Smooth muscle cell (in vitro differentiated cells): ENCODE measurements around the gene PLK5. TPM values are rescaled to one million over a fixed set of nuclear protein-coding genes. Genes with fewer than 3 reads are reported as not detected.

Source experiments
- DNase-seq: peaks from one replicate; lab custom pipeline; 2025; ENCODE audit not compliant: unreplicated experiment; lab: John Stamatoyannopoulos, UW
- H2AFZ ChIP-seq: fragments of 200-600 bp; sonication (generic); 2 replicates; pipeline ENCODE4 v1.6.0; 2016; ENCODE audit warnings: antibody characterized with exemption, low read depth, mild to moderate bottlenecking
- H3F3A ChIP-seq: fragments of 200-600 bp; sonication (generic); 2 replicates; pipeline ENCODE4 v1.6.0; 2017; ENCODE audit warnings: antibody characterized with exemption, low read depth
- H3K27ac ChIP-seq: fragments of 200-600 bp; sonication (generic); 2 replicates; pipeline ENCODE4 v1.5.1; 2016; ENCODE audit warnings: low read depth, mild to moderate bottlenecking
- H3K27me3 ChIP-seq: fragments of 200-600 bp; sonication (generic); 2 replicates; pipeline ENCODE4 v1.6.1; 2016; ENCODE audit warnings: low read depth, mild to moderate bottlenecking
- H3K36me3 ChIP-seq: fragments of 200-600 bp; sonication (generic); 2 replicates; pipeline ENCODE4 v1.5.1; 2016; ENCODE audit warnings: low read depth
- H3K4me1 ChIP-seq: fragments of 200-600 bp; sonication (generic); 2 replicates; pipeline ENCODE4 v1.5.1; 2016; ENCODE audit warnings: low read depth
- H3K4me2 ChIP-seq: fragments of 200-600 bp; sonication (generic); 2 replicates; pipeline ENCODE4 v1.6.0; 2016; ENCODE audit warnings: mild to moderate bottlenecking
- H3K4me3 ChIP-seq: fragments of 200-600 bp; sonication (generic); 2 replicates; pipeline ENCODE4 v1.5.1; 2016; ENCODE audit warnings: mild to moderate bottlenecking
- H3K79me2 ChIP-seq: fragments of 200-600 bp; sonication (generic); 2 replicates; pipeline ENCODE4 v1.6.0; 2016; ENCODE audit warnings: low read depth, mild to moderate bottlenecking
- H3K9ac ChIP-seq: fragments of 200-600 bp; sonication (generic); 2 replicates; pipeline ENCODE4 v1.6.0; 2016; ENCODE audit warnings: low read depth
- H3K9me3 ChIP-seq: fragments of 200-600 bp; sonication (generic); replicated peaks from 2 replicates; pipeline ENCODE4 v1.5.1; 2016; ENCODE audit warnings: low read depth
- H4K20me1 ChIP-seq: fragments of 200-600 bp; sonication (generic); 2 replicates; pipeline ENCODE4 v1.6.0; 2016; ENCODE audit warnings: low read depth
- CTCF ChIP-seq: fragments of 200-600 bp; sonication (generic); IDR thresholded peaks from 2 replicates; pipeline ENCODE4 v1.5.1; 2017; ENCODE audit warnings: borderline replicate concordance, mild to moderate bottlenecking, antibody characterized with exemption; ENCODE audit not compliant: insufficient read depth, poor library complexity, severe bottlenecking
- WGBS: methylation state at CpG from one replicate; pipeline ENCODE4 v1.1.7; 2016; ENCODE audit warnings: low lambda C conversion rate; 5-methylcytosine and 5-hydroxymethylcytosine counted together
- polyA plus RNA-seq: library from polyadenylated mRNA; unstranded; fragments of >200 nt; fragmentation: Nextera tagmentation; extraction: Ambion mirVana; gene quantifications from 2 replicates; pipeline ENCODE4 v1.2.1, GENCODE V29; 2016
- total RNA-seq: library from RNA; depleted of rRNA; stranded (reverse); fragments of >200 nt; gene quantifications from 2 replicates; pipeline ENCODE4 v1.2.3, GENCODE V29; 2014

Gene PLK5
- total and polyA plus RNA-seq, 2 experiments from 2014 or later = not detected

- TF ChIP-seq CTCF = no peak
- Histone ChIP-seq H3K9me3 (no peaks in the 10 kb centered on the region), H3K9ac (no peak overlapping the region), H3K4me1 (peaks cover 5% of the 10 kb centered on the region), H3F3A (no peaks in the 10 kb centered on the region), H4K20me1 (no peaks in the 10 kb centered on the region), H2AFZ (no peak overlapping the region), H3K4me2 (no peak overlapping the region), H3K27ac (no peak overlapping the region), H3K79me2 (no peaks in the 10 kb centered on the region), H3K4me3 (no peak overlapping the region), H3K36me3 (no peaks in the 10 kb centered on the region), H3K27me3 (no peaks in the 10 kb centered on the region)
- WGBS = 90% methylated on average over 37 of the region's 37 CpGs
- no peak for DNase-seq
Observed at GRCh38 chr19:1495051-1495798, 28.7 kb upstream of the PLK5 start.

- Histone ChIP-seq H3F3A (no peaks in the 10 kb centered on the region), H3K4me2 (no peak overlapping the region), H3K27ac (no peak overlapping the region), H3K4me1 (peaks cover 5% of the 10 kb centered on the region), H3K9ac (no peak overlapping the region), H3K36me3 (no peaks in the 10 kb centered on the region), H3K9me3 (no peaks in the 10 kb centered on the region), H4K20me1 (no peaks in the 10 kb centered on the region), H3K79me2 (no peaks in the 10 kb centered on the region), H3K4me3 (no peak overlapping the region), H2AFZ (no peak overlapping the region), H3K27me3 (no peaks in the 10 kb centered on the region)
- WGBS = 86% methylated on average over 32 of the region's 40 CpGs
- no peak for DNase-seq
- TF ChIP-seq CTCF = no peak
Observed at GRCh38 chr19:1495799-1496713, 27.8 kb upstream of the PLK5 start.

DNA sequence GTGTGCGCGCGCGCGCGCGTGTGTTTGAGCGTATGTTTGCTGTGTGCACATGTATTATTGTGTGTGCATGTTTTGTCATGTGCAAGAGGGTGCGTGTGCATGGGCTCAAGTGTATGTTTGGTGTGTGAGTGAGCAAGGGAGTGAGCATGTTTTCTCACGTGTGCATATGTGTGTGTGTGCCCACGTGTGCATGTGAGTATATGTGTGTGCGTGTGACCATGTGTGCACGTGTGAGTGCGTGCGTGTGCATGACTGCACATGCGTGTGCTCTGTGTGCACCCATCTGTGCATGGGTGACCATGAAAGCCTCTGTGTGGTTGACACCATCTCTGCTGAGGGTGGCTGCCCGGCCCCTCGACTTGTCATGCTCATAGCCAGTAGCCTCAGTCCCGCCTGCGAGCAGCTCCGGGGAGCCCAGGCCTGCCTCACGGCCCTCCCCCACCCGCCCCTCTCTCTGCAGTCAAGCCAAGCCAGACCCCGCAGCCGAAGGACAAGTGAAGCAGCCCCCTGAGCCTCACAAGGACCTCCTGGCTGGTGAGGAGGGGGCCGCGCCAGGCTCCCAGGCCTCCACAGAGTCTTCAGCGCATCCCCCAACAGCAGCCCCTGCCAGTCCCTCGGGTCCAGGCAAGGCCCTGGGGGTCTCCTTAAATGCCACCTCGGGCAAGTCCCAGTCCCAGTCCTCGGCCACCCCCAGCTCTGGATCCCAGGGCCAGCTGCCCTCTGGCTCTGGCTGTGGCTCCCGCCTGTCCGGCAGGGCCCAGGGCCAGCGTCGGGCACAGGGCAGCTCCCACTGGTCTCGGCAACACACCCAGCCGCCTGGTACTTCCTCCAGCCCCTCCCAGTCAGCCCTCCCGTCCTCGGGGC lies 26.9 kb upstream of the PLK5 start:
- H3K4me3 ChIP-seq = no peak overlapping the region
- no peaks in the 10 kb centered on the region for H3K27me3 ChIP-seq
- H3K79me2 ChIP-seq = no peaks in the 10 kb centered on the region
- H3F3A ChIP-seq = no peaks in the 10 kb centered on the region
- H3K27ac ChIP-seq = no peak overlapping the region
- no peaks in the 10 kb centered on the region for H3K9me3 ChIP-seq
- DNase-seq = no peak
- no peak overlapping the region for H3K4me2 ChIP-seq
- H4K20me1 ChIP-seq = no peaks in the 10 kb centered on the region
- 90% methylated on average over 35 of the region's 39 CpGs for WGBS
- no peak overlapping the region for H2AFZ ChIP-seq
- no peaks in the 10 kb centered on the region for H3K4me1 ChIP-seq
- H3K9ac ChIP-seq = no peak overlapping the region
- H3K36me3 ChIP-seq = no peaks in the 10 kb centered on the region
- TF ChIP-seq CTCF = no peak
